GM06990 (cell line): Measurements from ENCODE around the gene SCNN1B.
A peak's percentile ranks its signal among the peaks of the same experiment; 100 is the strongest.
"Not testable (repeated sequence)": the region's sequence is repeated elsewhere in the genome, so short reads cannot be mapped to it uniquely, and the experiment has no call there.

Experiments used
- DNase-seq: peaks from one replicate; pipeline ENCODE4 v3.0.0-alpha.2; 2011; ENCODE audit not compliant: insufficient read length; ENCODE audit errors: extremely low read depth
- H3K27me3 ChIP-seq: replicated peaks from 2 replicates; pipeline ENCODE4 v1.6.0; 2011; ENCODE audit warnings: low read length; ENCODE audit not compliant: control insufficient read depth, insufficient read depth
- H3K36me3 ChIP-seq: 2 replicates; pipeline ENCODE4 v1.5.1; 2011; ENCODE audit warnings: low read length; ENCODE audit not compliant: control insufficient read depth, insufficient read depth
- H3K4me3 ChIP-seq: replicated peaks from 2 replicates; pipeline ENCODE4 v1.5.1; 2011; ENCODE audit warnings: low read depth, mild to moderate bottlenecking, control low read depth, low read length
- TF ChIP-seq, protein P1 (sequence below): IDR thresholded peaks from 2 replicates; pipeline ENCODE4 v1.5.1; 2011; ENCODE audit warnings: low read length, control low read depth, mild to moderate bottlenecking, inconsistent platforms; ENCODE audit not compliant: insufficient read depth, poor library complexity, severe bottlenecking

SCNN1B gene

DNA sequence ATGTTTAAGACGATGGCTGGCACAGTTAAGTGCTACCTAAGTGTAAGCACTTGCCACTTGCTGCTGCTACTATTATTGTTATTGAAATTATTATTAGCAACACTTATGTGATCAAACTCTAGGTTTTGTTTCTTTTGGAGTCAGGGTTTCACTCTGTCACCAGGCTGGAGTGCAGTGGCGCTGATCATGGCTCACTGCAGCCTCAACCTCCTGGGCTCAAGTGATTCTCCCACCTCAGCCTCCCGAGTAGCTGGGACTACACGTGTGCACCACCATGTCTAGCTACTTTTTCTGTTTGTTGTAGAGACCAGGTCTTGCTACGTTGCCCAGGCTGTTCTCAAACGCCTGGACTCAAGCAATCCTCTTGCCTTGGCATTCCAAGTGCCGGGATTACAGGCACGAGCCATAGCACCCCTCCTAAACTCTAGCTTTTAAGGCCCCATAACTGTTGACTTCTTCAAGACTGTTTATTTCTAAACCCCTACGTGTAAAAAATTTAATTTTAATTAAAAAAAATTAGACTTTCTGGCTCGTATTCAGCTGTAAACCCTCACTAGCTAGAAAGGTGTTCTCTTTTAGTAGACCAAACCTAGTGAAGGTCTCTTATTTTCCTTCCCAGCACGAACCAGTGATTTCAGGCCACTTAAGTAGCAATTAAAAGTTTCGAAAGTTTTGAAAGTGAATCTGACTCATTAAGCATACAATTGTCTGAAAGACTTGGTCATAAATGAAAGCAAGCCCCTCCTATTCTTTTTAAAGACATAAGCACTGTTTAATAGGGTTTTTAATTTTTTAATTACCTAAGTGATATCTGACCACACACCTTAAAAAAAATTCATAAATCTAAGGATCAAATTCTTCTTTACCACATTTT, 11.7 kb upstream of the SCNN1B start:
- Histone ChIP-seq H3K36me3 (no peaks in the 10 kb centered on the region), H3K27me3 (no peaks in the 10 kb centered on the region), H3K4me3 (no peak overlapping the region)
- TF ChIP-seq, protein P1, sequence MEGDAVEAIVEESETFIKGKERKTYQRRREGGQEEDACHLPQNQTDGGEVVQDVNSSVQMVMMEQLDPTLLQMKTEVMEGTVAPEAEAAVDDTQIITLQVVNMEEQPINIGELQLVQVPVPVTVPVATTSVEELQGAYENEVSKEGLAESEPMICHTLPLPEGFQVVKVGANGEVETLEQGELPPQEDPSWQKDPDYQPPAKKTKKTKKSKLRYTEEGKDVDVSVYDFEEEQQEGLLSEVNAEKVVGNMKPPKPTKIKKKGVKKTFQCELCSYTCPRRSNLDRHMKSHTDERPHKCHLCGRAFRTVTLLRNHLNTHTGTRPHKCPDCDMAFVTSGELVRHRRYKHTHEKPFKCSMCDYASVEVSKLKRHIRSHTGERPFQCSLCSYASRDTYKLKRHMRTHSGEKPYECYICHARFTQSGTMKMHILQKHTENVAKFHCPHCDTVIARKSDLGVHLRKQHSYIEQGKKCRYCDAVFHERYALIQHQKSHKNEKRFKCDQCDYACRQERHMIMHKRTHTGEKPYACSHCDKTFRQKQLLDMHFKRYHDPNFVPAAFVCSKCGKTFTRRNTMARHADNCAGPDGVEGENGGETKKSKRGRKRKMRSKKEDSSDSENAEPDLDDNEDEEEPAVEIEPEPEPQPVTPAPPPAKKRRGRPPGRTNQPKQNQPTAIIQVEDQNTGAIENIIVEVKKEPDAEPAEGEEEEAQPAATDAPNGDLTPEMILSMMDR = no peak
- DNase-seq = no peak

DNA sequence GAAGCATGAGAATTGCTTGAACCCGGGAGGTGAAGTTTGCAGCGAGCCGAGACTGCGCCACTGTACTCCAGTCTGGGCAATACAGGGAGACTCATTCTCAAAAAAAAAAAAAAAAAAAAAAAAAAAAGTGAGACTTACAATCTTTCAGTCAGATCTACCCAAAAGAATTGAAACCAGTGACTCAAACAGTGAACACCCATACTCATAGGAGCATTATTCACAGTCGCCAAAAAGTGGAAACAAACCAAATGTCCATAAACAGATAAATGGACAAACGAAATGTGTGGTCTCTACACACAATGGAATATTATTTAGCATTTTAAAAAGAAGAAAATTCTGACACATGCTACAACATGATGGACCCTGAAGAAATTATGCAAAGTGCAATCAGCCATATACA, 9.1 kb upstream of the SCNN1B start:
- DNase-seq = peak; percentile 54
- Histone ChIP-seq H3K4me3 (no peak overlapping the region; the same call in 1 of the 2 replicates), H3K27me3 (no peaks in the 10 kb centered on the region), H3K36me3 (no peaks in the 10 kb centered on the region)
- TF ChIP-seq, protein P1 = no peak

DNA sequence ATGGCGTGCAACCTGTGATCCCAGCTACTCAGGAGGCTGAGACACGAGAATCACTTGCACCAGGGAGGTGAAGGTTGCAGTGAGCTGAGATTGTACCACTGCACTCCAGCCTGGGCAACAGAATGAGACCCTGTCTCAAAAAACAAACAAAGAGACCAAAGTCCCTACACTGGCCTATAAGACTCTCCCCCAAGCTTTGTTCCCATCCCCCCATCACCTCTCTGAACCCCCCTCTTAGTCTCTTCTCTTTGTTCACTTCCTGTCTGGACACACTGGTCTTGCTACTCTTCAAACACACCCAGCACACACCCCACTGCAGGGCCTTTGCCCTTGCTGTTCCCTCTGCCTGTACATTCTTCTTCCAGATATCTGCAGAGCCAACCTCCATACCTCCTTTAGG, 7.8 kb upstream of the SCNN1B start:
- TF ChIP-seq, protein P1 = no peak

DNA sequence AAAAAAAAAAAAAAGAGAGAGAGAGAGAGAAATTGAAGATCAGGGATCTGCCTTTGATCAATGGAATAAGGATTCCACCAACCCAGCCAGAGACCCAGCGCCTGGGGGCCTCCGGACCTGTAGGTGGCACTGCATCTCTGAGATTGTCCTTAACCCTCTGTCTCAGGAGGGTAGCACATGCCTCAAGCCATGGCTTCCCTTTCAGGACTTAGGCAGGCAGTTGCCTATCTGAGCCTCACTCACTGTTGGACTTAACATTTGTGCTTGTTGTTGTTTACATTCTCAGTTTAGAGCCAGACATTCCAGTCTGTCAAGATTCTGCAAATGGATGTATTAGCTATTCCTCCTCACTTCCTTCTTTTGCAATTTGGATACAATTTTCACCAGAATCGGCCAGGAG, 5.1 kb upstream of the SCNN1B start:
- no peaks in the 10 kb centered on the region for H3K27me3 ChIP-seq
- H3K36me3 ChIP-seq = no peaks in the 10 kb centered on the region
- DNase-seq = no peak
- TF ChIP-seq, protein P1 = peak; percentile 58
- H3K4me3 ChIP-seq = no peak overlapping the region

More for the DNA sequence above, 7.8 kb upstream of the SCNN1B start:
- Histone ChIP-seq H3K27me3 (no peaks in the 10 kb centered on the region), H3K4me3 (no peak overlapping the region), H3K36me3 (no peaks in the 10 kb centered on the region)
- no peak for DNase-seq

DNA sequence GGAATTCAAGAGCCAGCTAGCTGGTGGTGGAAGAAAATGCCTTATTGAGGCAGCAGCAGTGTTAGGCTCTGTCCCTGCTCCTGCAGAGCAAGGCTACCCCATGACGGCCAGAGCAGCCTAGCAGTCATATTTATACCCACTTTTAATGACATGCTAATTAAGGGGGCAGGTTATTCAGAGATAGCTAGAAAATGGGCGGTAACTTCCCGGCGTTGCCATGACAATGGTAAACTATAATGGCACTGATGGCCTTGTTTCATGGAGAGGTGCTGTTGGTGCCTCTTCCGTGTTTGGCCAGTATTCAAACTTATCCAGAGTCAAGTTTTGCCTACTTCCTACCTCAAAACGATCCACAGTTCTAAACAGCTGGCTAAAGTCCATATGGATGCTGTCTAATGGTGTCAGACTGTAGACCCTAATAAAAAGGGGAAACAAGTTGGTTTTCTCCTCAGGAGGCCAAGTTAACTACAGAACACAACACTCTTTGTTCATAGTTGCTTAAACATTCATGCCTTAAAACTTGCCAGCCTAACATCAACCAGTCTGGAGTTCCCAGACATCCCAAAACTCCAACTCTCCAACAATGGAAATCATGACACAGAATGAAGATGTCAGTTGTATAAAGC, 3.7 kb upstream of the SCNN1B start:
- no peak overlapping the region for H3K4me3 ChIP-seq
- peaks cover 2% of the 10 kb centered on the region for H3K27me3 ChIP-seq
- DNase-seq = no peak
- no peaks in the 10 kb centered on the region for H3K36me3 ChIP-seq
- TF ChIP-seq, protein P1 = no peak

DNA sequence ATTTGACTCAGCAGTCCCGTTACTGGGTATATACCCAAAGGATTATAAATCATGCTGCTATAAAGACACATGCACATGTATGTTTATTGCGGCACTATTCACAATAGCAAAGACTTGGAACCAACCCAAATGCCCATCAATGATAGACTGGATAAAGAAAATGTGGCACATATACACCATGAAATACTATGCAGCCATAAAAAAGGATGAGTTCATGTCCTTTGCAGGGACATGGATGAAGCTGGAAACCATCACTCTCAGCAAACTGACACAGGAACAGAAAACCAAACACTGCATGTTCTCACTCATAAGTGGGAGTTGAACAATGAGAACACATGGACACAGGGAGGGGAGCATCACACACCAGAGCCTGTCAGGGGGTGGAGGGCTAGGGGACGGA, 2.3 kb upstream of the SCNN1B start:
- not testable (repeated sequence) for H3K27me3 ChIP-seq, H3K36me3 ChIP-seq, H3K4me3 ChIP-seq, DNase-seq
